ENCODE results near the gene TARDBP.
"Not testable (repeated sequence)": the region's sequence is repeated elsewhere in the genome, so short reads cannot be mapped to it uniquely, and the experiment has no call there.

The TARDBP gene

GRCh38 chr1:11042995-11043874 is 30.8 kb downstream of the TARDBP start:
- no peak for DNase-seq (ENCODE audit: low read depth in 2 of 2)

GRCh38 chr1:11044086-11044848 is 31.8 kb downstream of the TARDBP start:
- DNase-seq (ENCODE audit: low read depth in 2 of 2): no peak

GRCh38 chr1:11044849-11045427 is 32.5 kb downstream of the TARDBP start:
- no peak for DNase-seq (ENCODE audit: low read depth in 2 of 2)

DNA sequence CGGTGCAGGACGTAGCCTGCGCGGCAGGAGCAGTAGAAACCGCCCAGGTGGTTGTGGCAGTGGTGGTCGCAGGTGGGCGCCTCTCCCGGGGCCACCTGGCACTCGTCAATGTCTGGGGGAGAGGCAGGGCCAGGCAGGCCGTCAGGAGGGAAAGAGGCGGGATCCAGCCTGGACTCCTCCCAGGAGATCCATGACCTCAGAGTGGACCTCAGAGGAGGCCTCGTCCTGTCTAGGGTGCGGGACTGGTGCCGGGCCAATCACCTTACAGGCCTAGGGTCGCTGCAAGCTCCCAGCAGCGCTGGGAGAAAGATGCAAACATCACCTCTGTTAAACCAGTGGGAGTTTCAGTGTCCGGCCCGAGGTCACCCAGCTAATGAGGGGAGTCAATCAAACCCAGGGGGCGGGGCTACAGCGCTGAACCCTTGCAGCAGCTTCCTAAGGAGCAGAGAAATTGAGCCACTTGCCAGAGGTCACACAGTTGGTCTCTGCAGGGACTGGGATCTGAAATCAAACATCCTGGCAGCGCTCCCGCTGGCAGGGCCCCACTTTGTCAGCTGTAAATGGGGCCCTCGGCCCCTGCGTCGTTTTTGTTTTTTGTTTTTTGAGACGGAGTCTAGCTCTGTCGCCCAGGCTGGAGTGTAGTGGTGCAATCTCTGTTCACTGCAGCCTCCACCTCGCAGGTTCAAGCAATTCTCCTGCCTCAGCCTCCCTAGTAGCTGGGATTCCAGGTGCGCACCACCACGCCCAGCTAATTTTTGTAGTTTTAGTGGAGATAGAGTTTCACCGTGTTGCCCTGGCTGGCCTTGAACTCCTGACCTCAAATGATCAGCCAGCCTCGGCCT is 33.2 kb downstream of the TARDBP start:
- no peak for DNase-seq (ENCODE audit: low read depth in 2 of 2)

- DNase-seq (ENCODE audit: low read depth in 2 of 2): no peak
These were observed 33.8 kb downstream of the TARDBP start for GRCh38 chr1:11046270-11046566.

DNA sequence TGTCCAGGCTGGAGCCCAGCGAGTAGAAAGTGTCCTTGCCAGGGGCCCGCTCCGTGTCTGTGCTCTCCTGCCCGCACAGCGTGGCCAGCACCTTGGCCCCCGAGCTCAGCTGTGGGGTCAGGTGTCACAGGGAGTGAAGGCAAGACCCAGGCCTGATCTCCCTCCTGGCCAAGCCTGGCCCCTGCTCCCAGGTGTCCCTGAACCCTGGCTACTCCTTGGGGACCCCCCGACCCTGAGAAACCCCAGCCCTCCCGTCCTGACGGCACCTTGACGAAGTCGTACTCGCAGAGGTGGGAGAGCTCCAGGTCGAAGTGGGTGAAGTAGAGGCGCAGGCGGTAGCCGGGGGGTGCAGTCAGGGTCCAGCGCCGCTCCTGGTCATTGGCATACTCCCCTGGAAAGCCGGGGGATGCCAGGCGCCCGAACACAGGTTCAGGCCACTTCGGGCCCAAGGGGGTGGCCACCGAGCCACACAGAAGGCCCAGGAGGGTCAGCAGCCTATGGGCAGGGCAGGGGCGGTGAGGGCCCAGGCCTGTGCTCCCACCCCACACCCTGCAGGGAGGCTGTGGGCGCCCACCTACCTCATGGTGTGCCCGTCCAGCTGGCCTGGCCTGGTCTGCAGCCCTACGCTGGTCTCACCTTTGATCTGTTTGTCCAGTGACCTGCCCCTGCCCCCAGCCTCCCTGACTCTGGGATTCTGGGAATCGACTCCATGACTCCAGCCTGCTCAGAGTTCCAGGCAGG is 34.3 kb downstream of the TARDBP start, which contains the start of gene MASP2:
Gene MASP2, minus strand, starts transcription at position 615 of the 741 bp plus-strand sequence. Its CDS starts 32 bp downstream, at position 583.
- no peak for DNase-seq (ENCODE audit: low read depth in 2 of 2)

- not testable (repeated sequence) for DNase-seq (ENCODE audit: low read depth in 2 of 2)
These were observed 38.7 kb downstream of the TARDBP start for GRCh38 chr1:11051121-11051520.

DNA sequence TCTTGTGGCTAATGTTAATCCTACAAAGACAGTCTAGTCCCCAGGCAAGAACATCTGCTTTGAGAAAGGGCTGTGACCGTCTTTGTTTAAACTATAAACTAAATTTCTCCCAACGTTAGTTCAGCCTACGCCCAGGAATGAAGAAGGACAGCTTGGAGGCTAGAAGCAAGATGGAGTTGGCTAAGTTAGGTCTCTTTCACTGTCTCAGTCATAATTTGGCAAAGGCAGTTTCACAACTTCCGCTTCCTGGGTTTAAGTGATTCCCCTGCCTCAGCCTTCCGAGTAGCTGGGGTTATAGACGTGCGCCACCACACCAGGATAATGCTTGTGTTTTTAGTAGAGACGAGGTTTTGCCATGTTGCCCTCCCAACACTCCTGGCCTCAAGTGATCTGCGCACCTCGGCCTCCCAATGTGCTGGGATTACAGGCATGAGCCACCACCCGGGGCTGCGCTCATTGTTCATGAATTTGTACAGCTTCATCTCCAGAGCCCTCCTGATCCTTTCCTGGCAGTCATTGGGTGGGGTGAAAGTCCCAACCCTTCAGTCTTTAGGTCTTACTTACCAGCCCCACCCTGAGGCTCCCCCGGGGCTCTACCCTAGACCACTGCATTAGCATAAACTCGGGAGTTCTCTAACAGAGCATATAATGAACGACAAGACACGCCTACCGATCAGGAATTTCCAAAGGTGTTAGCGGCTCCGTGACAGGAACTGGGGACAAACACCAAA is 39.5 kb downstream of the TARDBP start:
- no peak for DNase-seq (ENCODE audit: low read depth in 2 of 2)

- no peak for DNase-seq (ENCODE audit: low read depth in 2 of 2)
These were observed 40.6 kb downstream of the TARDBP start for GRCh38 chr1:11052839-11053757.

GRCh38 chr1:11053758-11054137 is 41.3 kb downstream of the TARDBP start:
- DNase-seq (ENCODE audit: low read depth in 2 of 2): no peak

DNA sequence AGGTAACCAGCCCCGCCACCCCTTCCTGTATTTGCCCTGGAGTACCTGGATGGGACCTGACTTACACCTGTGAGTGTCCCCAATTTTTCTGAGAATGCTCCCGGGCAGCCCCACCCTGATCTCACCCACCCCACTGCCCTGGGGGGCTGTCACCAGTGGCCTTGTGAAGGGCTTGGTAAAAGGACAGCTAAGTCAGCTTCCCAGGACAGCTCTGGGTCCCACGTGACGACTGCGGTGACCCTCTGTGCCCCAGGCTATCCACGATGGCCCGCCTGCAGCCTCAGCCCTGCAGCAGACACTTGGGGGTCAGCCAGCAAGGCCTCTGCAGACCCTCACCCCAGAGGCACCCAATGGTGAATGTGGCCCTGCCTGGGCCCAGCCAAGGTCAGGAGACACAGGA is 41.7 kb downstream of the TARDBP start:
- DNase-seq (ENCODE audit: low read depth in 2 of 2): no peak

DNA sequence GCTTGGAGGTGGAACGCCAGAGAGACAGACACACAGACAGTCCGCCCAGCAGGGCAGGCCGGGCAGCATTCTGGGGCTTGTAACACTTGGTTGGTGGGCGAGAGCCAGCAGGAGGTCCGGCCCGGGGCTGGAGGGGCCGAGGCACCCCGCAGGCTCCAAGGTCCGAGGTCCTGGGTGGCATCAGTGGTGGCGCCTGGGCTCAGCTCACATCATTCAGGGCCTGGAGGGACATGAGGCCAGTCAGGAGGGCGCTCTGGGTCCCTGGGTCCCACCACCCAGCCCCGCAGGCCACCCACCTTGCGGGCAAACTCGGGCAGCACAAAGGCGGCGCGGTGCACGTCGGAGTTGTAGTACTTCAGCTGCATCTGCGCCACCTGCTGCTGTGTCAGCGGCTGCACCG is 42.2 kb downstream of the TARDBP start:
- DNase-seq (ENCODE audit: low read depth in 2 of 2): no peak

GRCh38 chr1:11055676-11056075 is 43.2 kb downstream of the TARDBP start:
- no peak for DNase-seq (ENCODE audit: low read depth in 2 of 2)

DNA sequence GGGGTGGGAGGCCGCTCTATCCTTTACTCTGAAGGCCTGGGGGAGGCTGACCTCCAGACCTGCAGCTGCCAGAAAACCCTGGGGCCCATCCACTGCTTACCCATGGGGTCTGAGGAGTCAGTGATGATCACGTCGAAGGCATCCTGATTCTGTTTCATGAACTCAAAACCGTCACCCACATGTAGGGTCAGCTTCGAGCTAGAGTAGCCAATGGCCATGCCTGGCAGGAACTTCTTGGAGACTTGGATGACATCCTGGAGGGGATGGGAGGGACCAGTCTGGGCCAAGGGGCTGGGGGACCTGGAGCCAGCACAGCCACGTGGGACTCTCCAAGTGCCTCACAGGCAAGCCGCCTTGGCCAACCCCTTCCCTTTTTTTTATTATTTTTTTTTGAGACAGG is 44.0 kb downstream of the TARDBP start:
- no peak for DNase-seq (ENCODE audit: low read depth in 2 of 2)

- no peak for DNase-seq (ENCODE audit: low read depth in 2 of 2)
These were observed 45.0 kb downstream of the TARDBP start for GRCh38 chr1:11057477-11057876.

DNA sequence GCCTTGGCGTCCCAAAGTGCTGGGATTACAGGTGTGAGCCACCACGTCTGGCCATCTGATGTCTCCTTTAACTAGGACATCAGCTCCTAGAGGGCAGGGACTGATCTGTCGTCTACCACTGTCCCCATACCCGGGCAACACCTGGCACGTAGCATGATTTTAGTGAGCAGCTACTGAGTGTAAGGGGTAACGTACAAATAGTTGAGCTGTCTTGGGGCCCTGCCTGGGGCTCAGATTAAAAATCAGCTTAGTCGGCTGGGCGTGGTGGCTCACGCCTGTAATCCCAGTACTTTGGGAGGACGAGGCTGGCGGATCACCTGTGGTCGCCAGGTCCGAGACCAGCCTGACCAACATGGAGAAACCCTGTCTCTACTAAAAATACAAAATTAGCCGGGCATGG is 45.6 kb downstream of the TARDBP start:
- no peak for DNase-seq (ENCODE audit: low read depth in 2 of 2)

- no peak for DNase-seq (ENCODE audit: low read depth in 2 of 2)
These were observed 46.2 kb downstream of the TARDBP start for GRCh38 chr1:11058595-11059154.

GRCh38 chr1:11059155-11059967 is 46.9 kb downstream of the TARDBP start:
- no peak for DNase-seq (ENCODE audit: low read depth in 2 of 2)
